Breast epithelium (tissue), 3 donors: Measurements from ENCODE around the gene CMPK2.

Source experiments
- CTCF ChIP-seq, 3 donors: fragments of 450-650 bp; IDR thresholded peaks; one replicate each; pipeline ENCODE4 v1.5.1; 2016 to 2017; ENCODE audit warnings: antibody characterized with exemption in 3 of 3, mild to moderate bottlenecking in 3 of 3, moderate library complexity in 3 of 3
- POLR2AphosphoS5 ChIP-seq, 3 donors: sonication (generic); formaldehyde crosslinking; IDR thresholded peaks; one replicate each; pipeline ENCODE4 v1.6.1; 2017; ENCODE audit warnings: antibody characterized with exemption in 3 of 3

GRCh38 chr2:6893876-6894482, 28.3 kb upstream of the CMPK2 start:
- TF ChIP-seq CTCF (IDR thresholded peaks at IDR 0.05) (no peak), POLR2AphosphoS5 (IDR thresholded peaks at IDR 0.05) (no peak)
